GM23248 (cell line): ENCODE results near the gene KRTAP10-10.

Source experiments
- EZH2 ChIP-seq: fragments of 200-600 bp; sonication (generic); IDR thresholded peaks from 2 replicates; pipeline ENCODE4 v1.6.1; 2018; ENCODE audit warnings: antibody characterized with exemption, mild to moderate bottlenecking; ENCODE audit not compliant: insufficient read depth, poor library complexity, severe bottlenecking
- EZH2phosphoT487 ChIP-seq: fragments of 200-600 bp; sonication (generic); IDR thresholded peaks from 2 replicates; pipeline ENCODE4 v1.6.1; 2018; ENCODE audit warnings: antibody characterized with exemption, moderate library complexity, mild to moderate bottlenecking, low read depth; ENCODE audit not compliant: insufficient read depth

DNA sequence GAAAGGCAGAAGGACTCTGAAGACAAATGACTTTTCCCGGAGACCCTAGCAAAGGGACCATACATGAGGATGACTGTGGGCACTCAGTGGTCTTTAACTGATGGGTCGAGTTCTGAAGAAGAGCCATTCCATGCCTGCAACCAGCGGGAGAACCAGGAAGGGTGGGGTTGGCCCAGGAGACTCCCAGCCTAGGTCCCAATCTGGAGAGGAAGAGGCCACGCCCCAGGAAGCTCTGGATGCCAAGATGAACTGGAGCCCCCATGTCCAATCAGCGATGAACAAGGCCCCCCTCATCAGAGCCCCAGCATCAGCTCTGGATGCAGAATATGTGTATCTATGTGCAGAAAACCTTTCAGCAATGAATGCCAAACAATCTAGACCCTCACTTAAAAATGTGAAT is 3.6 kb downstream of the KRTAP10-10 start:
- TF ChIP-seq EZH2 (no peak), EZH2phosphoT487 (no peak)
